HG03196 (cell line): ENCODE data around the gene ENPP6.
"Not testable (repeated sequence)": the region's sequence is repeated elsewhere in the genome, so short reads cannot be mapped to it uniquely, and the experiment has no call there.

Experiments
- ATAC-seq: cut with Tn5 transposase; IDR thresholded peaks from one replicate; pipeline ENCODE4 v1.9.1; 2021; ENCODE audit not compliant: unreplicated experiment

The ENPP6 gene

DNA sequence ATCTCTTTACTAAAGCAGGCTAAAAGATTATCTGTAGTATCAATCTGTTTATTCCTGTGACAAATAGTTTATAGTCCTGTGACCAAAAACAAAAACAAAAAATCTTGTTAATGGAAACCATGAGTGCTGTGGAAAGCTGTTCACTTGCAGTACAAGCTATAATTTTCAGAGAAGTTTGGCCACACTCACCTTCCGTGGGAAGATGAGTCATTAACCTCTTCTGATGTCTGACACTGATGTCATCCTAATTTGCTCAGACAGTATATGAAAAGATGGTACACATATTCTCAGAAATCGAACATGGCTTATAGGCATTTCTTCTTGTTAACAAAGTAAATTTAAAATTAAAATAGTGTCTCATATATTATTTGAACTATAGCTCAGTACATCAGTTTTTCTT lies 19.9 kb upstream of the ENPP6 start:
- no peak for ATAC-seq

DNA sequence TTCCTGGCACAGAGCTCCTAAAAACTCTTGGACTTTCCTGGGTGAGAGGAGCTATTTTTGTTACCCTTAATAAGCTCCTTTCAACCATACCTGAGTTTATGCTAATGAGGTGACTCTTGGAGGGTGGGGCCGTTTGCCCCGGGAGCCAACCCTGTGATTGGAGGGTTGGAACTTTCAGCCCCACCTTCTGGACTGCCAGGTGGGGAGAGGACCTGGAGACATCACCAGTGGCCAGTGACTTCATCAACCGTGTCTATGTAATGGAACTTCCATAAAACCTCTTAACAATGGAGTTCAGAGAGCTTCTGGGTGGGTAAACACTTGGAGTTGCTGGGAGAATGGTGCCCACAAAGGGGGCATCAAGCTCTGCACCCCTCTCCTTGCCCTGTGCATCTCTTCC lies 17.9 kb upstream of the ENPP6 start:
- no peak for ATAC-seq

DNA sequence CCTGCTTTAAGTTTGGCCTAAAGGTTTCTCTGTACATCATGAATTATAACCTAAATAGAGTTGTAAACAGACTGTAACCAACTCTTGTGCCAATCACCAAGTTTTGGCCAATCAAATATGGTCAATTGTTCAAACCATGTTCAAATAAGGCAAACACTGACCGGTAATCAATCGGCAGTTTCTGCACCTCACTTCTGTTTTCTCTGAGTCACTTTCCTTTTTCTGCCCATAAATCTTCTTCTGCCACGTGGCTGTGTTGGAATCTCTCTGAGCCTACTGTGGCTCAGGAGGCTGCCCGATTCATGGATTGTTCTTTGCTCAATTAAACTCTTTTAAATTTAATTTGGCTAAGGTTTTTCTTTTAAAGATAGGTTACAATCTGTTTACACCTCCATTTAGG lies 16.5 kb upstream of the ENPP6 start:
- ATAC-seq: no peak

DNA sequence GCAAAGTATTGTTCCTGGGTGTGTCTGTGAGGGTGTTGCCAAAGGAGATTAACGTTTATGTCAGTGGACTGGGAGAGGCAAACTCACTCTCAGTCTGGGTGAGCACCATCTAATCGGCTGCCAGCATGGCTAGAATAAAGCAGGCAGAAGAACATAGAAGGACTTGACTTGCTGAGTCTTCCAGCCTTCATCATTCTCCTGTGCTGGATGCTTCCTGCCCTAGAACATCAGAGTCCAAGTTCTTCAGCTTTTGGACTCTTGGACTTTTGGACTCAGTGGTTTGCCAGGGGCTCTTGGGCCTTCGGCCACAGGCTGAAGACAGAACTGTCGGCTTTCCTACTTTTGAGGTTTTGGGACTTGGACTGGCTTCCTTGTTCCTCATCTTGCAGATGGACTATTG lies 15.3 kb upstream of the ENPP6 start:
- ATAC-seq: no peak

DNA sequence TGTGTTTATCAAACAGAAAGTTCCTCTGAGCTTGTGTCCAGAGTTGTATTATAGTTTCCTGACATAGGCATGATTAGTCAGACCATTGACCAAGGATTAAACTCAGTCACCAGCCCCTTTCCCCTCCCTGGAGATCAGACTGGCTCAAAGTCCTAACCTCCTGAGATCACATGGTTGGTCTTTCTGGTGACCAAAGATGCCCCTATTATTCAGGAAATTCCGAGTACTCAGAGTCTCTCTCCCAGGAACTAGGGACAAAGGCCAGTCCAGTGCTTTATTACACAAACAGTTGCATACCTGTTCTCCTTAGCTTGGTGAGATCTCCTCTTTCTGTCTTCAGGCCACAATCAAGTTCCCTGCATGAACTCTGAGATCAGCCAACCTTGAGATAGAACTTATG lies 14.5 kb upstream of the ENPP6 start:
- no peak for ATAC-seq

DNA sequence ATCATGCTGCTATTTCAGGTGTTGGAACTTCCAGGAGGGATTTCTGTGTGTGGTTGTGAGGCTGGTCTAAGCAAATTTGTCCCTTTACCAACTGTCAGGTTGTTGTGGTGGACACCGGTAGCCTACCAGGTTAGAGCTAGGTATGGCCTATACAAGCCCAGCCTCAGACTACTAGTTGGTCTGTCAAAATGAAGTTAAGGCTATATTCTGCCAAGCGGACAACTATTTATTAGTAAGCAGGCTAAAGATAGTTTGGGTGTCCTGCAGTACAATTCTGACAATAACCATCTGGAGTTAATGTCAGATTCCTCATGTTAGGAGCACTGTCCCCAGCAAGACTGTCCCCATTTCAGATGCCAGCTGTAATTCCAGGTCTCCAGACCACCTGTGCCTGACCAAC lies 13.9 kb upstream of the ENPP6 start:
- no peak for ATAC-seq

DNA sequence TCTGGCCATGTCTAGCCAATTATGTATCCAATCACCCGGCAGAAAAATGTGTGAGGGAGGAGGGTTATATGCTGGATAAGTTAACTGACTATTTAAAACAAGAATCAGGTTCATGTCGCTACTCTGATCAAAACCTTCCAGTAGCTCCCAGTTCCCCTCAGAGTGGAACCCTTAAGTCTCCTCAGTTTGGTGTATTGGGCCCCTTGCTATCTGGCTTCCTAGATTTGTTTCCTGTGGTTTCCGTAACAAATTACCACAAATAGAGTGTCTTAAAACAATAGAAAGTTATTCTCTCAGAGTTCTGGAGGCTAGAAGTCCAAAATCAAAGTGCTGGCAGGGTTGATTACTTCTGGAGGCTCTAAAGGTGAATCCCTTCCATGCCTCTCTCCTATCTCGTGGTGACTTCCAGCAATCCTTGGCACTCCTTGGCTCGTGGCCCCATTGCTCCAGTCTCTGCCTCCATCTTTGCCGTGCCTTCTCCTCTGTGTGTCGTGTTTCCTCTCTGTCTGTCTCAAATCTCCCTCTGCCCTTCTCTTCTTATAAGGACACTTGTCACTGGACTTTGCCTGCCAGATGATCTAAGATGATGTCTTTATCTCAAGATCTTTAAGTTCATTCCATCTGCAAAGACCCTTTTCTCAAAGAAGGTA lies 10.5 kb upstream of the ENPP6 start:
- ATAC-seq: no peak

DNA sequence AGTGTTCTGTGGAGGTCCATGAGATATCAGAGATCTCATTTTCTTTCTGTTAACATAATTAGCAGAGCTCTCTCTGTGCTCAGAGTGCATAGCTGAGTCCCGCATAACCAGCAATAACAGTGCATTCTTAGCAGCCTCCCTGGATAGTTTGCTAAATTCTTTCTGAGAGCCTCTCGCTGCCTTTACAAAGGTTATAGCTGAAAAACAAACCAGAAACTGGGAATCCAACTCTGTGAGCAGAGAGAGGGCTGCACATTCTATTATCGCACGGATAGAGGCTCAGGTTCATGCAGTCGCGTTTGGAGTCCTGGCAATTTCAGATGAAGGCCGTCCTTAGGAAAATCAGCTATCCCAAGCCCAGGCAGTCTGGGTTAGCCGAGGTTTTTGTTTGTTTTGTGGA lies 1.2 kb downstream of the ENPP6 start:
- ATAC-seq: no peak

DNA sequence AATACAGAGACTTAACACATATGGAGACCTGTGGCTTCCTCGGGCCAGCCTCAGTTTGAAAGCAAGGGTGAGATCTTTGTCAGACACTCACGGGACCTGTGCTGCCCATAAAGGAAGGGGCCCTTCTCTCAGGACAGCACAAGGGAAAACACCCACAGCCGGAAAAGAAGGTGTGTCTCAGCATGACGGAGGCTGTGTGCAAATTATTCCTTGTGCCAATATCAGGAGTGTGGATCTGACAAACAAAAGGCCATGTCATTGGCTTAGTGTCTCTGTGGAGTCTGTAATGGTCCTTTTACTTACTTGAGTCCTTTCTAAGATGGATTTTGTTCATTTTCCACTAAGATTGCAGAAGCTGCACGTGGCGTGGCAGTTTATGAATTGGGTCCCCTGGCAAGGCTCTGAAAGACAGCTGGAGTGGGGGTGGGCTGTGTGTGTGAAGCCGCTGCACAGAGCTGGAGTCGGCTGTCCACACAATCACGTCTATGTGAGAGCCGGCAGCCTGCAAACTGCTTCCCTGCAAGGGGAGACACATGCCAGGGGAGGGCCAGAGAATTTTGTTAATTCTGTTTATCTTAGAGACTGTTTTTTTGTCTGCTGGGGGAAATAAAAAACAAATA lies 1.9 kb downstream of the ENPP6 start:
- no peak for ATAC-seq

DNA sequence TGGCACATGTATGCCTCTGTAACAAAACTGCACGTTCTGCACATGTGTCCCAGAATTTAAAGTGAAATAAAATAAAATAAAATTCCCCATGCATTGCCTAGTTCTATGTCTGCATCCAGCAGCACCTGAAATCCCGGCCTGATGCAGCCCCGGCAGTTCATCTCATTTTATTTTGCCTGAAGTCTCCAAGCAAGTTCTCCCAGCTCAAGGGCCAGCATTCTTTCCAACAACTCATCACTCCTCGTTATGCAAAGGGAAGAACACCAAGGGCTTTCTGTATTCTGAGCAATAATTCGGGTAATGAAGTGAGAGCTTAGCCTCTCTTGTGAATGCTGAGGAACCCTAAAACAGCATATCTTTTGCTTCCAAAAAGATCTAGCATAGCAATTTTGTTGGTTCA lies 2.7 kb downstream of the ENPP6 start:
- no peak for ATAC-seq

DNA sequence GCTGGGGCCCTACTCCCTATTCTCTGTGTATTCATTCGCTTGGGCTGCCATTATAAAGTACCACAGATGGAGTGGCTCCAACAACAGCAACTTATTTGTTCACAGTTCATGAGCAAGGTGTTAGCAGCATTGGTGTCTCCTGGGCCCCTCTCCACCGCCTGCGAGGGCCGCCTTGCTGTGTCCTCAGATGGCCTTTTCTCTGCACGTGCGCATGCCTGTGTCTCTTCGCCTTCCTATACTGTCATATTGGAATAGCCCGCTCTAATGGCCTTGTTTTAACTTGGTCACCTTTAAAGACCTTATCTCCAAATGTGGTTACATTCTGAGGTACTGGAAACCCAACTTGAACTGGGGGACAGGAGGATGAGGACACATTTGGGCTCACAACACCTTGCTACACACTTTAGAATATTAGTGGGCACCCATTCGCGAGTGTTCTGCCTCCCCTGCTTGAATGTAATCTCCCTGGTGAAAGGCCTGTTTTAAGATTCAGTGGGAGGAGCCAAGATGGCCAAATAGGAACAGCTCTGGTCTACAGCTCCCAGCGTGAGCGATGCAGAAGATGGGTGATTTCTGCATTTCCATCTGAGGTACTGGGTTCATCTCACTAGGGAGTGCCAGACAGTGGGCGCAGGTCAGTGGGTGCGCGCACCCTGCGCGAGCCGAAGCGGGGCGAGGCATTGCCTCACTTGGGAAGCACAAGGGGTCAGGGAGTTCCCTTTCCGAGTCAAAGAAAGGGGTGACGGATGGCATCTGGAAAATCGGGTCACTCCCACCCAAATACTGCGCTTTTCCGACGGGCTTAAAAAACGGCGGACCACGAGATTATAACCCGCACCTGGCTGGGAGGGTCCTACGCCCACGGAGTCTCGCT lies 9.7 kb downstream of the ENPP6 start:
- not testable (repeated sequence) for ATAC-seq

DNA sequence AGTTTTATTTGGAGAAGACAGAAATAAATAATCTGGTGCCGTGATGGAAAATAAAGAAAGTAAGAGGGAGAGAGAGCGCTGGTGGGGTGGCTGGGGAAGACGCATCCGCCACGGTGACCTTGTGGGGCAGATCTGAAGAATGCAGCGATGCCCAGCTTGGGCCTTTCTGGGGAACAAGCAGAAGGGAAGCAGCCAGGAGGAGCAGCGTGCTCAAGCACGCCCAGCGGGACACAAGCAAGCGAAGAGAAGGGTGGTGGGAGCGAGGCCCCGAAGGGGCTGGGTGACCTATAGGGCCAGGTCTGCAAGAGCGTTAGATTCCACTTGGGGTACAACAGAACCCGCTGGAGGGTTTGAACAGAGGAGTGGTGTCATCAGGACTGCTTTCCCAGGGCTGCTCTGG lies 12.4 kb downstream of the ENPP6 start:
- ATAC-seq: no peak

DNA sequence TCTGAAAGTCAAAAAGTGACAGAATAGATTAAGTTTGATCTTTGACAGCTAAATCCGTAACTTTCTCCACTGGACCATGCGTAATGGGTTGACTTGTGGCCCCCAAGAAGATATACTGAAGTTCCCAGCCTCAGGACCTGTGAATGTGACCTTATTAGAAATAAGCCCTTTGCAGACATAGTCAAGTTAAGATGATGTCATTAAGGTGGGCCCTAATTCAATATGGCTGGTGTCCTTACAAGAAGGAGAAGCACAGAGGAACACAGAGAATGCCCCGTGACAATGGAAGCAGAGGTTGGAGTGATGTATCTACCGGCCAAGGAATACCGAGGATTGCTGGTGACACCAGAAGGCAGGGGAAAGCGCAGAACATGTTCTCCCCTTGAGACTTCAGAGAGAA lies 14.4 kb downstream of the ENPP6 start:
- ATAC-seq: no peak

DNA sequence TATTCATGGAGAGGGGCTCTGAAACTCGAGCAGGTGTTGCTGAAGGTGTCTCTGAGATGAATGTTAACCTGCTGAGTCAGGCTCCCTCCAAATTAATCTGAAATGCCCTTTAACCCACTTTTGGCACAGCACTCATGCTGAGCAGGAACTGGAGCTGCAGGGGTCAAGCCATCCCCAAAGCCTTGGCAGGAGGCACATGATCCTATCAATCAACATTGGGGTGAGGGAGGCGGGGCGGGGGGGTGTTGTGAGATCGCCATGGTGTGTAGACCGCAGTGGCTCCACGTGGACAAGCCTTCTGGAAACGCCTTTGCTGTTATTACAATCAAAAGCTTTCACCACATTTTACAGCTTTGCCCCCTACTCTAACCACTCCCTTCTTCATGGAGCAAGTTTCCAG lies 16.5 kb downstream of the ENPP6 start:
- ATAC-seq: no peak

DNA sequence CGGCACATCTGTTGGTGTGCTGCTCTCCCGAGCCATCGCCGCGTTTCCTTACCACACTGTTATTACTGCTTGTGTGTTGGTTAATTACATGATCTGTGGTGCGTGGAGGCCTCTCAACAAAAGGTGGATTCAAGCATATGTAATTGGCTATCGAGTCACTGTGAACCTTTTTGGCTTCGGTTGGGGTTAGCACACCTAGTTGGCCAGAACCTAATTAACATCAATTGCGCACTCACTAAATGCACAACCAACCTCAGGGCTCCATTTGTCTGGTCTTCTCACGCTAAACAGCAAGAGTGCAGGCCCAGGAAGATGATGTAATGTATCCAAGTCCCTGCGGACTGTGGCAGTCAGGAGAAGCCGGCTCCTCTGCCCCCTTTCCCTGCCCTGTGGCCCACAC lies 17.4 kb downstream of the ENPP6 start:
- ATAC-seq: no peak

DNA sequence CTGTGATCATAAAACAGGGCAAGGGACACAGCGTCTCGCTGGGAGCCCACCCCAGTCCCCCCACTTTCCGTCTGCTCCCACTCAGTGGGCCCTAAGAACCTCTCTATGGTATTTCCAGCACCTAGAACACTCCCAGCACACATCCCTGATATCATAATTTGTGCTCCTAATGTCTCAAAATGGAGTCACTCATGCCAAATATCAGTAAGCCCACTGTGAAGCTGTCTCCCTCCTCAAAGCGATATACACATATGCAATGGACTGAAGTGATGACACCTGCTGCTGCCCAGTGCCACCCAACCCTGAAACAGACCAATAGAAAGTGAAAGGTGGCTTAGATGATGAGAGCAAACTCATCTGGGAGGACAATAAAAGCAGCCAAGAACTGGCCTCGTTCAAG lies 17.9 kb downstream of the ENPP6 start:
- no peak for ATAC-seq

DNA sequence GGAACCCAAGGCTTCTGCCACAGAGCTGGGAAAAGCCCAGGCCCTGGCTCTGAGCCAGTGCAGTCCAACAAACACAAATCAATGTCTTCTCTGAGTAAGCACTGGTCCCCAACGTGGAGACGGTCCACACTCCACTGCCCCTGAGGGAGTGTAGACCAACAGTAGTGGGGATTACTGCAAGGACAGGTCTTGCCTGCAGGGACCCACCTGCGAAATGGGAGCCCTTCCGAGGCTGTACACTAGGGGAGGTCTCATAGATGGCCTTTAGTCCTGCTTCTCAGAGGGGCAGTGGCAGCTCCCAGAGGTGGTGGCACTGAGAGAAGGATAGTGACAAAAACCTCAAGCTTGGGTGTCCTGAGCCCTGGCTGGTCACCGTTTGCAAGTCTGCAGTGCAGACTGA lies 19.5 kb downstream of the ENPP6 start:
- ATAC-seq: no peak

DNA sequence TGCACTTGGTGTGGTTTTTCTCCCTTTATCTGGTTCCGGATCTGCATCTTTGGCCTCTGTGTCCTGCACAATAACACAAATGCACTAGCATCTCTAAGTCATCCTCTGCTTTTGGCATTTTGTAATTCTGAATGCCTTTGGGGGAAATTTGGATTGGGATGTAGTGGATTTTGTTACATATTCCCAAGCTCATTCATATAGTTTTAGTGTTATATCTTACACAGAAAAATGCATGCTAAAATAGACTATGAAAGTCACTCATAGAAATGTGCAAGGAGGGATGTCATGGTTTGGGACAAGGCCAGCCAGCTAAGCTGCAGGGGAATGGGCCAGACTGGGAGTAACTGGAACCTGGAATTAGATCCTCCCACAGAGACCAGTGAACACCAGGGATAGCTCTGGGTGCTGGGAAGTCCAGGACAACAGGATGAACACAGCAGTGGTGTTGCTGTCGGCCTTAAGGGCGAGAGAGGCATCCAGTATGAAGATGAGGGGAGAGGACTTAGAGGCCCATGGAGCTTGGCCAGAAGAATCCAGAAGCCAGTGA lies 20.1 kb downstream of the ENPP6 start:
- ATAC-seq: no peak

DNA sequence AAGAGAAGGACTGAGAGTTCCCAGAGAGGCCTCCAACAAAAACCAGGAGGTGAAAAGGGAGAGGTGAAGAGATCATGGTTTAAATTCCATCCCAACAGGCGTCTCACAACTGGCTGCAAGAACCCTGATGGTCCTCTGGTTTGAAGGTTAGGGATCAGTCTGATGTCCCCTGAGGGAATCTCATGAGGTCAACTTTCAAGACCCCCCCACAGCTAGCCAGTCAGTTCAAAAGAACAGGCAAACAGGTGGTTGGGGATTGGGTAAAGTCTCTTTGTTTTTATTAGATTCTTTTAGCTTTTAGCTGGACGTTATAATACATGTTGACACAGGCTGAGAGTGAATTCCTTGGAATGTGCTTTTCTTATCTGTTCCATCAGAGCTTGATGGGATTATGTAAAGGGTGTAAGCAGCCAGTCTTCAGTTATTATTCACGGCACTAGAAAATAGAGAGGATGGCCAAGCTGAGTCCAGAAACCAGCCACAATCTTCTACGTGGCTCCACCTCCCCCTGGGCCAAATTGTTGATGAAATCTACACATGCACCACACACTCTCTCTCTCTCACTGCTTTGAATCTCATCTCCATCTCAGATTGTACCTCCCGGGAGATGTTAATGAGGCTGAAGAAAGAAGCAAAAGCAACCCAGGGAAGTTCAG lies 20.8 kb downstream of the ENPP6 start:
- no peak for ATAC-seq

DNA sequence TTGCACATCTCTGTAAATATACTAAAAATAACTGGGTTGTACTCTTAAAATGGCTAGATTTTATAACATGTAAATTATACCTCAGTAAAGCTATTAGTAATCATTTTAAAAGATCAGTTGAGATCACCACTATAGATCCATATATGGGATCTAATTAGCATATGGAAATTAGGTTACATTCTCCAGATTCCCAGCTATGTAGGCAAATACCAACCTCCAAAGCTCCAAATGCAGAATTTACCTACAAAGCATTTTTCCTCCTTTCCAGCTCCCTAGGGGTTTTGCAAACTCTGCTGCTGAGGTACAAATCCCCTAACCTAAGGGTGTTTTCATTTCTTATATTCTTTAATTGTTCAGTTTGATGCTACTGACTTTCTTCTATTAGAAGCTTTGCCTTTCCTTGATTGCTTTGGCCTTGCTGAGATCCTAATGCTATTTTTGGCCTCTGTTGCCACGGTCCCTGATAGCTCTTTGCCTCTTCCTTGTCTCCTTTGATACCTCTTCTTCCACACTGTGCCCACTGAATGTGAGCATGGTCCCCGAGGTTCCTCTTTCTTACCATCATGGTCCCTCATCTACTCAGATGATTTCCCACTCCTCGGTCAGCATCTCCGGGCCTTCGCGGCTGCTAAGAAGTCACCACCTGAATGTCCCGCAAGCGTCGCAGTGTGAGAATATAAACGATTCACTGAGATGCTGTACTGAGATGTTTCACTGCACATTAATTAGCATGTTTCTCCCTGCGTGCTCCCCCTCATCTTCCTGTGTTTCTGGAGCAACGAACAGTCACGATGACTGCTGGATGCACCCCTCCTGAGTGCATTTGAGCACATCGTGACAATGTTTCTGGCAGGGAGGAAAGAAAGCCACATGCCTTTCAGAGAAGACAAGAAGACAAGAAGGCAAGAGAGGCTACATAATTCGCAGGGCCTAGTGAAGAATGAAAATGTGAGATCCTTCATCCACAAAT lies 23.8 kb downstream of the ENPP6 start:
- no peak for ATAC-seq
